ENCODE measurements around the gene SYNDIG1L.

DNA sequence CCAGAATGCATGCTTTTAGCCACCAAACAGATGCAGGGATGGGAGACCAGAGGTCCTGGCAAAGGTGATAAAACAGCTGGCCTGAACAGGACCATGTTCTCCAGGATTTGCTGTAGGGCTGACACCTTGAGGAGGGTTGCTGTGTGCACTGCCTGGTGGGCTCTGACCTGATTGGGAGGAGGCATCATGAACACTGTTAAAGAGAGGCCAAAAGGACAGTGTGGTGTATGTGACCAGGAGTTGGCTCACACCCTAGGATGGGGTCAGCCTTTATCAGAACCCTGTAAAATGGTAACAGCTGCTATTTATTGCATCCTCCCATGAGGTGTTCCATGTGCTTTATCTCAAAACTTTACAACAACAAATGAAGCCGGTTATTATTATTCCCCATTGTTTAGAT, 8.8 kb downstream of the SYNDIG1L start:
- TF ChIP-seq, protein P1, sequence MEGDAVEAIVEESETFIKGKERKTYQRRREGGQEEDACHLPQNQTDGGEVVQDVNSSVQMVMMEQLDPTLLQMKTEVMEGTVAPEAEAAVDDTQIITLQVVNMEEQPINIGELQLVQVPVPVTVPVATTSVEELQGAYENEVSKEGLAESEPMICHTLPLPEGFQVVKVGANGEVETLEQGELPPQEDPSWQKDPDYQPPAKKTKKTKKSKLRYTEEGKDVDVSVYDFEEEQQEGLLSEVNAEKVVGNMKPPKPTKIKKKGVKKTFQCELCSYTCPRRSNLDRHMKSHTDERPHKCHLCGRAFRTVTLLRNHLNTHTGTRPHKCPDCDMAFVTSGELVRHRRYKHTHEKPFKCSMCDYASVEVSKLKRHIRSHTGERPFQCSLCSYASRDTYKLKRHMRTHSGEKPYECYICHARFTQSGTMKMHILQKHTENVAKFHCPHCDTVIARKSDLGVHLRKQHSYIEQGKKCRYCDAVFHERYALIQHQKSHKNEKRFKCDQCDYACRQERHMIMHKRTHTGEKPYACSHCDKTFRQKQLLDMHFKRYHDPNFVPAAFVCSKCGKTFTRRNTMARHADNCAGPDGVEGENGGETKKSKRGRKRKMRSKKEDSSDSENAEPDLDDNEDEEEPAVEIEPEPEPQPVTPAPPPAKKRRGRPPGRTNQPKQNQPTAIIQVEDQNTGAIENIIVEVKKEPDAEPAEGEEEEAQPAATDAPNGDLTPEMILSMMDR (IDR thresholded peaks at IDR 0.05) = no peak
- TF ChIP-seq POLR2A (IDR thresholded peaks at IDR 0.05) (no peak), POLR2AphosphoS5 (IDR thresholded peaks at IDR 0.05) (no peak), EP300 (IDR thresholded peaks at IDR 0.05) (no peak)

Measured in stomach (tissue), 4 donors.